K562 (cell line): ENCODE measurements around the gene DPCD. TPM values are rescaled to one million over a fixed set of nuclear protein-coding genes. Genes with fewer than 3 reads are reported as not detected.
A peak's percentile ranks its signal among the peaks of the same experiment; 100 is the strongest.

Source experiments
- EP400 ChIP-seq: fragments of 450-650 bp; IDR thresholded peaks from 2 replicates; pipeline ENCODE4 v1.6.1; 2017; ENCODE audit warnings: antibody characterized with exemption, mild to moderate bottlenecking, moderate library complexity
- KLF16 ChIP-seq: IDR thresholded peaks from 2 replicates; pipeline ENCODE4 v1.6.1; 2016; ENCODE audit warnings: antibody characterized with exemption
- MAZ ChIP-seq, 2 experiments: fragments of 450-650 bp in 1 of 2; sonication (generic) in 1 of 2; formaldehyde crosslinking; IDR thresholded peaks in 1 of 2; conservative IDR thresholded peaks in 1 of 2; 2 replicates each; pipeline versions ENCODE4 v1.4.0 to v1.5.0; 2020; ENCODE audit warnings: mild to moderate bottlenecking in 1 of 2, missing genetic modification reagents in 1 of 2
- MTA2 ChIP-seq: fragments of 450-650 bp; IDR thresholded peaks from 2 replicates; pipeline ENCODE4 v1.6.1; 2016; ENCODE audit warnings: low read depth
- NCOR1 ChIP-seq: fragments of 450-650 bp; IDR thresholded peaks from 2 replicates; pipeline ENCODE4 v1.6.1; 2016; ENCODE audit warnings: mild to moderate bottlenecking, moderate library complexity
- RNF2 ChIP-seq: sonication (generic); IDR thresholded peaks from 2 replicates; pipeline ENCODE4 v1.6.1; 2016
- SAFB2 ChIP-seq: fragments of 200-400 bp; formaldehyde crosslinking; IDR thresholded peaks from 2 replicates; pipeline ENCODE4 v1.6.1; 2018; ENCODE audit warnings: borderline replicate concordance, low read length, low read depth, moderate library complexity; ENCODE audit not compliant: severe bottlenecking
- SMARCA4 ChIP-seq: fragments of 450-650 bp; IDR thresholded peaks from 2 replicates; pipeline ENCODE4 v1.6.1; 2016
- TEAD4 ChIP-seq, 2 experiments: sonication (generic) in 1 of 2; formaldehyde crosslinking in 1 of 2; IDR thresholded peaks; 2 replicates each; pipeline versions ENCODE4 v1.6.1 to v1.8.0; 2012 to 2022; ENCODE audit warnings: borderline replicate concordance in 1 of 2, inconsistent platforms in 1 of 2, low read length in 1 of 2, mild to moderate bottlenecking in 1 of 2, missing genetic modification reagents in 1 of 2
- ZBED1 ChIP-seq: IDR thresholded peaks from 2 replicates; pipeline ENCODE4 v1.6.1; 2014
- ZNF224 ChIP-seq: sonication (generic); formaldehyde crosslinking; IDR thresholded peaks from 2 replicates; pipeline ENCODE4 v1.8.0; 2022; ENCODE audit warnings: mild to moderate bottlenecking, missing genetic modification reagents
- ZNF57 ChIP-seq: fragments of 450-650 bp; formaldehyde crosslinking; IDR thresholded peaks from 2 replicates; pipeline ENCODE4 v1.4.0; 2020; ENCODE audit warnings: mild to moderate bottlenecking, moderate library complexity
- polyA plus RNA-seq, 8 experiments: library from polyadenylated mRNA; depleted of rRNA in 4 of 8; stranded (reverse) in 5 of 8; unstranded in 3 of 8; fragments of >200 nt; fragmentation: Nextera tagmentation in 2 of 8; fragmentation: Illumina TruSeq in 1 of 8; extraction: Ambion mirVana in 2 of 8; extraction: Trizol in 1 of 8; gene quantifications; 2 replicates each; pipeline versions ENCODE4 v1.2.1 to v1.2.3, GENCODE V29; 2011 to 2014; ENCODE audit warnings: inconsistent platforms in 1 of 8, missing spikeins in 1 of 8
- total RNA-seq, 7 experiments: library from RNA; depleted of rRNA in 6 of 7; stranded (reverse); fragments of >200 nt in 6 of 7; fragmentation: Illumina TruSeq in 2 of 7; extraction: Trizol in 2 of 7; gene quantifications; 2 replicates each; pipeline versions ENCODE4 v1.2.1 to v1.2.3, GENCODE V29; 2011 to 2021; ENCODE audit warnings: low replicate concordance in 1 of 7
- TF ChIP-seq, protein P1 (sequence below): fragments of 200-800 bp; sonication (Bioruptor generic); IDR thresholded peaks from 2 replicates; pipeline ENCODE4 v1.6.1; 2017; ENCODE audit warnings: missing genetic modification characterization, missing compliant biosample characterization
- TF ChIP-seq, protein P2 (sequence below): fragments of 250-450 bp; sonication (Bioruptor Pico); IDR thresholded peaks from 2 replicates; pipeline ENCODE4 v1.8.0; 2021; ENCODE audit warnings: mild to moderate bottlenecking, moderate library complexity
- TF ChIP-seq, protein P3 (sequence below): fragments of 200-800 bp; sonication (Bioruptor generic); IDR thresholded peaks from 2 replicates; pipeline ENCODE4 v1.6.1; 2016; ENCODE audit warnings: missing genetic modification characterization, missing compliant biosample characterization
- TF ChIP-seq, protein P4 (sequence below): fragments of 450-650 bp; IDR thresholded peaks from 2 replicates; pipeline ENCODE4 v1.6.1; 2016; ENCODE audit warnings: mild to moderate bottlenecking
- TF ChIP-seq, protein P5 (sequence below): fragments of 450-650 bp; IDR thresholded peaks from 2 replicates; pipeline ENCODE4 v1.6.1; 2016

DPCD gene
- total and polyA plus RNA-seq, 9 of the 15 experiments (the other 6 are each of a cell fraction or from before 2014, with no cell fraction given): 12.1 to 45.2 (median 20.0) TPM

DNA sequence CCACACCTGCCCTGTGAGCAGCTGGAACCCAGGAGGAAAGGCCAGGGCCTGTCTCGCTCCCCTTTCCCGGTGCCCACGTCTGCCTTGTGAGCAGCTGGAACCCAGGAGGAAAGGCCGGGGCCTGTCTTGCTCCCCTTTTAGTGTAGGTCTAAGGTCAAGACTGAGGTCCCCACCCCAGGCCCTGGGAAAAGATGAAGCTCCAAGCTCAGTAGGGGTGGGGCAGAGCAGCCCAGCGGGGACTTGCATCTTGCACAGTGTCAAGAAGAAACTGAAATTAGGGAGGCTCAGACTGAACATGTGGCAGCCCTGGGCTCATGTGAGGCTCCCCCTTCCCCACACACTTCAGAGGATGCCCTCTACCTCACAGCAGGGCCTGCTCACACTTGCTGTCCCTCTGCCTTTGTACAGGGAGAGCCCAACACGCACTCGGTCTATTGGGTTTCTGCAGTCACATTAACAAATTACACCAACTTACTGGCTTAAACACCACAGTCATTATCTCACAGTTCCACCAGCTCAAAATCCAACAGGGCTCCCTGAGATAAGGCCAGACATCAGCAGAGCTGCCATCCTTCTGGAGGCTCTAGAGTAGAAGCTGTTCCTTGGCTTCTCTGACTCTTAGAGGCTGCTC lies 12.4 kb upstream of the DPCD start (continued):
- TF ChIP-seq SAFB2: no peak
- TF ChIP-seq ZNF57: no peak
- TF ChIP-seq, protein P1, sequence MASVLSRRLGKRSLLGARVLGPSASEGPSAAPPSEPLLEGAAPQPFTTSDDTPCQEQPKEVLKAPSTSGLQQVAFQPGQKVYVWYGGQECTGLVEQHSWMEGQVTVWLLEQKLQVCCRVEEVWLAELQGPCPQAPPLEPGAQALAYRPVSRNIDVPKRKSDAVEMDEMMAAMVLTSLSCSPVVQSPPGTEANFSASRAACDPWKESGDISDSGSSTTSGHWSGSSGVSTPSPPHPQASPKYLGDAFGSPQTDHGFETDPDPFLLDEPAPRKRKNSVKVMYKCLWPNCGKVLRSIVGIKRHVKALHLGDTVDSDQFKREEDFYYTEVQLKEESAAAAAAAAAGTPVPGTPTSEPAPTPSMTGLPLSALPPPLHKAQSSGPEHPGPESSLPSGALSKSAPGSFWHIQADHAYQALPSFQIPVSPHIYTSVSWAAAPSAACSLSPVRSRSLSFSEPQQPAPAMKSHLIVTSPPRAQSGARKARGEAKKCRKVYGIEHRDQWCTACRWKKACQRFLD: peak; percentile 80; the same call in 1 of the 2 replicates
- no peak for TF ChIP-seq ZBED1
- TF ChIP-seq ZNF224 (CRISPR knock-in tag): no peak
- peak; percentile 93 for TF ChIP-seq MTA2
- peak in 1 of 2 experiments; percentile 38; a peak in 1 of 4 replicates for TF ChIP-seq MAZ (CRISPR knock-in tag; conservative IDR thresholded peaks at IDR 0.05 in 1 of 2, IDR thresholded peaks at IDR 0.05 in 1 of 2)
- TF ChIP-seq EP400: no peak
- peak; percentile 91 for TF ChIP-seq KLF16
- TF ChIP-seq, protein P2, sequence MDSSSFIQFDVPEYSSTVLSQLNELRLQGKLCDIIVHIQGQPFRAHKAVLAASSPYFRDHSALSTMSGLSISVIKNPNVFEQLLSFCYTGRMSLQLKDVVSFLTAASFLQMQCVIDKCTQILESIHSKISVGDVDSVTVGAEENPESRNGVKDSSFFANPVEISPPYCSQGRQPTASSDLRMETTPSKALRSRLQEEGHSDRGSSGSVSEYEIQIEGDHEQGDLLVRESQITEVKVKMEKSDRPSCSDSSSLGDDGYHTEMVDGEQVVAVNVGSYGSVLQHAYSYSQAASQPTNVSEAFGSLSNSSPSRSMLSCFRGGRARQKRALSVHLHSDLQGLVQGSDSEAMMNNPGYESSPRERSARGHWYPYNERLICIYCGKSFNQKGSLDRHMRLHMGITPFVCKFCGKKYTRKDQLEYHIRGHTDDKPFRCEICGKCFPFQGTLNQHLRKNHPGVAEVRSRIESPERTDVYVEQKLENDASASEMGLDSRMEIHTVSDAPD (CRISPR knock-in tag): no peak
- TF ChIP-seq RNF2: peak; percentile 50; the same call in 1 of the 2 replicates
- TF ChIP-seq, protein P3, sequence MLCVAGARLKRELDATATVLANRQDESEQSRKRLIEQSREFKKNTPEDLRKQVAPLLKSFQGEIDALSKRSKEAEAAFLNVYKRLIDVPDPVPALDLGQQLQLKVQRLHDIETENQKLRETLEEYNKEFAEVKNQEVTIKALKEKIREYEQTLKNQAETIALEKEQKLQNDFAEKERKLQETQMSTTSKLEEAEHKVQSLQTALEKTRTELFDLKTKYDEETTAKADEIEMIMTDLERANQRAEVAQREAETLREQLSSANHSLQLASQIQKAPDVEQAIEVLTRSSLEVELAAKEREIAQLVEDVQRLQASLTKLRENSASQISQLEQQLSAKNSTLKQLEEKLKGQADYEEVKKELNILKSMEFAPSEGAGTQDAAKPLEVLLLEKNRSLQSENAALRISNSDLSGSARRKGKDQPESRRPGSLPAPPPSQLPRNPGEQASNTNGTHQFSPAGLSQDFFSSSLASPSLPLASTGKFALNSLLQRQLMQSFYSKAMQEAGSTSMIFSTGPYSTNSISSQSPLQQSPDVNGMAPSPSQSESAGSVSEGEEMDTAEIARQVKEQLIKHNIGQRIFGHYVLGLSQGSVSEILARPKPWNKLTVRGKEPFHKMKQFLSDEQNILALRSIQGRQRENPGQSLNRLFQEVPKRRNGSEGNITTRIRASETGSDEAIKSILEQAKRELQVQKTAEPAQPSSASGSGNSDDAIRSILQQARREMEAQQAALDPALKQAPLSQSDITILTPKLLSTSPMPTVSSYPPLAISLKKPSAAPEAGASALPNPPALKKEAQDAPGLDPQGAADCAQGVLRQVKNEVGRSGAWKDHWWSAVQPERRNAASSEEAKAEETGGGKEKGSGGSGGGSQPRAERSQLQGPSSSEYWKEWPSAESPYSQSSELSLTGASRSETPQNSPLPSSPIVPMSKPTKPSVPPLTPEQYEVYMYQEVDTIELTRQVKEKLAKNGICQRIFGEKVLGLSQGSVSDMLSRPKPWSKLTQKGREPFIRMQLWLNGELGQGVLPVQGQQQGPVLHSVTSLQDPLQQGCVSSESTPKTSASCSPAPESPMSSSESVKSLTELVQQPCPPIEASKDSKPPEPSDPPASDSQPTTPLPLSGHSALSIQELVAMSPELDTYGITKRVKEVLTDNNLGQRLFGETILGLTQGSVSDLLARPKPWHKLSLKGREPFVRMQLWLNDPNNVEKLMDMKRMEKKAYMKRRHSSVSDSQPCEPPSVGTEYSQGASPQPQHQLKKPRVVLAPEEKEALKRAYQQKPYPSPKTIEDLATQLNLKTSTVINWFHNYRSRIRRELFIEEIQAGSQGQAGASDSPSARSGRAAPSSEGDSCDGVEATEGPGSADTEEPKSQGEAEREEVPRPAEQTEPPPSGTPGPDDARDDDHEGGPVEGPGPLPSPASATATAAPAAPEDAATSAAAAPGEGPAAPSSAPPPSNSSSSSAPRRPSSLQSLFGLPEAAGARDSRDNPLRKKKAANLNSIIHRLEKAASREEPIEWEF: no peak
- TF ChIP-seq NCOR1: peak; percentile 93
- TF ChIP-seq, protein P4, sequence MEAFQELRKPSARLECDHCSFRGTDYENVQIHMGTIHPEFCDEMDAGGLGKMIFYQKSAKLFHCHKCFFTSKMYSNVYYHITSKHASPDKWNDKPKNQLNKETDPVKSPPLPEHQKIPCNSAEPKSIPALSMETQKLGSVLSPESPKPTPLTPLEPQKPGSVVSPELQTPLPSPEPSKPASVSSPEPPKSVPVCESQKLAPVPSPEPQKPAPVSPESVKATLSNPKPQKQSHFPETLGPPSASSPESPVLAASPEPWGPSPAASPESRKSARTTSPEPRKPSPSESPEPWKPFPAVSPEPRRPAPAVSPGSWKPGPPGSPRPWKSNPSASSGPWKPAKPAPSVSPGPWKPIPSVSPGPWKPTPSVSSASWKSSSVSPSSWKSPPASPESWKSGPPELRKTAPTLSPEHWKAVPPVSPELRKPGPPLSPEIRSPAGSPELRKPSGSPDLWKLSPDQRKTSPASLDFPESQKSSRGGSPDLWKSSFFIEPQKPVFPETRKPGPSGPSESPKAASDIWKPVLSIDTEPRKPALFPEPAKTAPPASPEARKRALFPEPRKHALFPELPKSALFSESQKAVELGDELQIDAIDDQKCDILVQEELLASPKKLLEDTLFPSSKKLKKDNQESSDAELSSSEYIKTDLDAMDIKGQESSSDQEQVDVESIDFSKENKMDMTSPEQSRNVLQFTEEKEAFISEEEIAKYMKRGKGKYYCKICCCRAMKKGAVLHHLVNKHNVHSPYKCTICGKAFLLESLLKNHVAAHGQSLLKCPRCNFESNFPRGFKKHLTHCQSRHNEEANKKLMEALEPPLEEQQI: peak; percentile 27; the same call in 1 of the 2 replicates
- peak; percentile 97 for TF ChIP-seq TEAD4 (IDR thresholded peaks at IDR 0.05; ENCODE audit: low read length)
- TF ChIP-seq TEAD4 (CRISPR knock-in tag; IDR thresholded peaks at IDR 0.05; ENCODE audit: borderline replicate concordance): no peak
- TF ChIP-seq, protein P5, sequence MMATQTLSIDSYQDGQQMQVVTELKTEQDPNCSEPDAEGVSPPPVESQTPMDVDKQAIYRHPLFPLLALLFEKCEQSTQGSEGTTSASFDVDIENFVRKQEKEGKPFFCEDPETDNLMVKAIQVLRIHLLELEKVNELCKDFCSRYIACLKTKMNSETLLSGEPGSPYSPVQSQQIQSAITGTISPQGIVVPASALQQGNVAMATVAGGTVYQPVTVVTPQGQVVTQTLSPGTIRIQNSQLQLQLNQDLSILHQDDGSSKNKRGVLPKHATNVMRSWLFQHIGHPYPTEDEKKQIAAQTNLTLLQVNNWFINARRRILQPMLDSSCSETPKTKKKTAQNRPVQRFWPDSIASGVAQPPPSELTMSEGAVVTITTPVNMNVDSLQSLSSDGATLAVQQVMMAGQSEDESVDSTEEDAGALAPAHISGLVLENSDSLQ: peak; percentile 35
- peak; percentile 92 for TF ChIP-seq SMARCA4
